Measurements from ENCODE around the gene CDH13. TPM values are rescaled to one million over a fixed set of nuclear protein-coding genes. Genes with fewer than 3 reads are reported as not detected.

CDH13 gene
- total RNA-seq, 1 donor from 2014 or later = 20.9 TPM

- Histone ChIP-seq H3K36me3 (ENCODE audit: control insufficient read depth in 3 of 3, insufficient read depth in 3 of 3, low read length in 3 of 3) (no peaks in the 10 kb centered on the region), H3K4me3 (ENCODE audit: low read length in 3 of 3) (no peak overlapping the region), H3K4me1 (ENCODE audit: control insufficient read depth in 3 of 3, insufficient read depth in 3 of 3, low read length in 3 of 3) (no peaks in the 10 kb centered on the region), H3K27ac (ENCODE audit: low read depth, low read length) (no peak overlapping the region), H3K27me3 (ENCODE audit: control insufficient read depth in 3 of 3, insufficient read depth in 3 of 3, low read length in 3 of 3) (no peaks in the 10 kb centered on the region), H3K9me3 (ENCODE audit: control insufficient read depth in 3 of 3, low read length in 3 of 3) (no peaks in the 10 kb centered on the region), H3K9ac (ENCODE audit: low read depth in 1 of 3, low read length in 3 of 3) (no peak overlapping the region)
Measured at GRCh38 chr16:83185902-83186301, 559.1 kb downstream of the CDH13 start.

GRCh38 chr16:83187405-83187804 is 560.6 kb downstream of the CDH13 start:
- Histone ChIP-seq H3K4me3 (ENCODE audit: low read length in 3 of 3) (no peak overlapping the region), H3K27me3 (ENCODE audit: control insufficient read depth in 3 of 3, insufficient read depth in 3 of 3, low read length in 3 of 3) (no peaks in the 10 kb centered on the region), H3K9ac (ENCODE audit: low read depth in 1 of 3, low read length in 3 of 3) (no peak overlapping the region), H3K27ac (ENCODE audit: low read depth, low read length) (no peak overlapping the region), H3K9me3 (ENCODE audit: control insufficient read depth in 3 of 3, low read length in 3 of 3) (no peaks in the 10 kb centered on the region), H3K4me1 (ENCODE audit: control insufficient read depth in 3 of 3, insufficient read depth in 3 of 3, low read length in 3 of 3) (no peaks in the 10 kb centered on the region), H3K36me3 (ENCODE audit: control insufficient read depth in 3 of 3, insufficient read depth in 3 of 3, low read length in 3 of 3) (no peaks in the 10 kb centered on the region)

- Histone ChIP-seq H3K4me1 (ENCODE audit: control insufficient read depth in 3 of 3, insufficient read depth in 3 of 3, low read length in 3 of 3) (no peaks in the 10 kb centered on the region), H3K27ac (ENCODE audit: low read depth, low read length) (no peak overlapping the region), H3K4me3 (ENCODE audit: low read length in 3 of 3) (no peak overlapping the region), H3K36me3 (ENCODE audit: control insufficient read depth in 3 of 3, insufficient read depth in 3 of 3, low read length in 3 of 3) (no peaks in the 10 kb centered on the region), H3K27me3 (ENCODE audit: control insufficient read depth in 3 of 3, insufficient read depth in 3 of 3, low read length in 3 of 3) (no peaks in the 10 kb centered on the region), H3K9ac (ENCODE audit: low read depth in 1 of 3, low read length in 3 of 3) (no peak overlapping the region), H3K9me3 (ENCODE audit: control insufficient read depth in 3 of 3, low read length in 3 of 3) (no peaks in the 10 kb centered on the region)
Measured at GRCh38 chr16:83196796-83197195, 570.0 kb downstream of the CDH13 start.

- no peaks in the 10 kb centered on the region for H3K4me1 ChIP-seq (ENCODE audit: control insufficient read depth in 3 of 3, insufficient read depth in 3 of 3, low read length in 3 of 3)
- H3K27ac ChIP-seq (ENCODE audit: low read depth, low read length) = no peak overlapping the region
- H3K4me3 ChIP-seq (ENCODE audit: low read length in 3 of 3) = no peak overlapping the region
- H3K36me3 ChIP-seq (ENCODE audit: control insufficient read depth in 3 of 3, insufficient read depth in 3 of 3, low read length in 3 of 3) = no peaks in the 10 kb centered on the region
- H3K9ac ChIP-seq (ENCODE audit: low read depth in 1 of 3, low read length in 3 of 3) = no peak overlapping the region
- H3K9me3 ChIP-seq (ENCODE audit: control insufficient read depth in 3 of 3, low read length in 3 of 3) = no peaks in the 10 kb centered on the region
- H3K27me3 ChIP-seq (ENCODE audit: control insufficient read depth in 3 of 3, insufficient read depth in 3 of 3, low read length in 3 of 3) = no peaks in the 10 kb centered on the region
Measured at GRCh38 chr16:83197450-83197849, 570.7 kb downstream of the CDH13 start.

- Histone ChIP-seq H3K9ac (ENCODE audit: low read depth in 1 of 3, low read length in 3 of 3) (no peak overlapping the region), H3K4me3 (ENCODE audit: low read length in 3 of 3) (no peak overlapping the region), H3K36me3 (ENCODE audit: control insufficient read depth in 3 of 3, insufficient read depth in 3 of 3, low read length in 3 of 3) (no peaks in the 10 kb centered on the region), H3K9me3 (ENCODE audit: control insufficient read depth in 3 of 3, low read length in 3 of 3) (no peaks in the 10 kb centered on the region), H3K4me1 (ENCODE audit: control insufficient read depth in 3 of 3, insufficient read depth in 3 of 3, low read length in 3 of 3) (no peaks in the 10 kb centered on the region), H3K27me3 (ENCODE audit: control insufficient read depth in 3 of 3, insufficient read depth in 3 of 3, low read length in 3 of 3) (no peaks in the 10 kb centered on the region), H3K27ac (ENCODE audit: low read depth, low read length) (no peak overlapping the region)
Measured at GRCh38 chr16:83198977-83199376, 572.2 kb downstream of the CDH13 start.

- H3K4me1 ChIP-seq (ENCODE audit: control insufficient read depth in 3 of 3, insufficient read depth in 3 of 3, low read length in 3 of 3) = no peaks in the 10 kb centered on the region
- no peak overlapping the region for H3K9ac ChIP-seq (ENCODE audit: low read depth in 1 of 3, low read length in 3 of 3)
- H3K27me3 ChIP-seq (ENCODE audit: control insufficient read depth in 3 of 3, insufficient read depth in 3 of 3, low read length in 3 of 3) = no peaks in the 10 kb centered on the region
- H3K4me3 ChIP-seq (ENCODE audit: low read length in 3 of 3) = no peak overlapping the region
- H3K36me3 ChIP-seq (ENCODE audit: control insufficient read depth in 3 of 3, insufficient read depth in 3 of 3, low read length in 3 of 3) = no peaks in the 10 kb centered on the region
- H3K9me3 ChIP-seq (ENCODE audit: control insufficient read depth in 3 of 3, low read length in 3 of 3) = no peaks in the 10 kb centered on the region
- H3K27ac ChIP-seq (ENCODE audit: low read depth, low read length) = no peak overlapping the region
Measured at GRCh38 chr16:83200005-83200779, 573.4 kb downstream of the CDH13 start.

- H3K4me1 ChIP-seq (ENCODE audit: control insufficient read depth in 3 of 3, insufficient read depth in 3 of 3, low read length in 3 of 3) = no peaks in the 10 kb centered on the region
- no peak overlapping the region for H3K4me3 ChIP-seq (ENCODE audit: low read length in 3 of 3)
- H3K9ac ChIP-seq (ENCODE audit: low read depth in 1 of 3, low read length in 3 of 3) = no peak overlapping the region
- H3K9me3 ChIP-seq (ENCODE audit: control insufficient read depth in 3 of 3, low read length in 3 of 3) = no peaks in the 10 kb centered on the region
- no peaks in the 10 kb centered on the region for H3K36me3 ChIP-seq (ENCODE audit: control insufficient read depth in 3 of 3, insufficient read depth in 3 of 3, low read length in 3 of 3)
- no peaks in the 10 kb centered on the region for H3K27me3 ChIP-seq (ENCODE audit: control insufficient read depth in 3 of 3, insufficient read depth in 3 of 3, low read length in 3 of 3)
- no peak overlapping the region for H3K27ac ChIP-seq (ENCODE audit: low read depth, low read length)
Measured at GRCh38 chr16:83201748-83202147, 575.0 kb downstream of the CDH13 start.

- Histone ChIP-seq H3K27ac (ENCODE audit: low read depth, low read length) (no peak overlapping the region), H3K36me3 (ENCODE audit: control insufficient read depth in 3 of 3, insufficient read depth in 3 of 3, low read length in 3 of 3) (no peaks in the 10 kb centered on the region), H3K4me1 (ENCODE audit: control insufficient read depth in 3 of 3, insufficient read depth in 3 of 3, low read length in 3 of 3) (no peaks in the 10 kb centered on the region), H3K27me3 (ENCODE audit: control insufficient read depth in 3 of 3, insufficient read depth in 3 of 3, low read length in 3 of 3) (no peaks in the 10 kb centered on the region), H3K9me3 (ENCODE audit: control insufficient read depth in 3 of 3, low read length in 3 of 3) (no peaks in the 10 kb centered on the region), H3K4me3 (ENCODE audit: low read length in 3 of 3) (no peak overlapping the region), H3K9ac (ENCODE audit: low read depth in 1 of 3, low read length in 3 of 3) (no peak overlapping the region)
Measured at GRCh38 chr16:83205896-83206295, 579.1 kb downstream of the CDH13 start.

GRCh38 chr16:83206426-83206825 is 579.7 kb downstream of the CDH13 start:
- Histone ChIP-seq H3K27ac (ENCODE audit: low read depth, low read length) (no peak overlapping the region), H3K36me3 (ENCODE audit: control insufficient read depth in 3 of 3, insufficient read depth in 3 of 3, low read length in 3 of 3) (no peaks in the 10 kb centered on the region), H3K27me3 (ENCODE audit: control insufficient read depth in 3 of 3, insufficient read depth in 3 of 3, low read length in 3 of 3) (no peaks in the 10 kb centered on the region), H3K4me1 (ENCODE audit: control insufficient read depth in 3 of 3, insufficient read depth in 3 of 3, low read length in 3 of 3) (no peaks in the 10 kb centered on the region), H3K9ac (ENCODE audit: low read depth in 1 of 3, low read length in 3 of 3) (no peak overlapping the region), H3K9me3 (ENCODE audit: control insufficient read depth in 3 of 3, low read length in 3 of 3) (no peaks in the 10 kb centered on the region), H3K4me3 (ENCODE audit: low read length in 3 of 3) (no peak overlapping the region)

- peaks cover 0 to 2% (median 0%) of the 10 kb centered on the region in 3 donors for H3K9me3 ChIP-seq (ENCODE audit: control insufficient read depth in 3 of 3, low read length in 3 of 3)
Measured at GRCh38 chr16:83211711-83212110, 584.9 kb downstream of the CDH13 start.

More at GRCh38 chr16:83211711-83212110, 584.9 kb downstream of the CDH13 start:
- Histone ChIP-seq H3K36me3 (ENCODE audit: control insufficient read depth in 3 of 3, insufficient read depth in 3 of 3, low read length in 3 of 3) (no peaks in the 10 kb centered on the region), H3K27me3 (ENCODE audit: control insufficient read depth in 3 of 3, insufficient read depth in 3 of 3, low read length in 3 of 3) (no peaks in the 10 kb centered on the region), H3K4me3 (ENCODE audit: low read length in 3 of 3) (no peak overlapping the region), H3K27ac (ENCODE audit: low read depth, low read length) (no peak overlapping the region), H3K4me1 (ENCODE audit: control insufficient read depth in 3 of 3, insufficient read depth in 3 of 3, low read length in 3 of 3) (no peaks in the 10 kb centered on the region), H3K9ac (ENCODE audit: low read depth in 1 of 3, low read length in 3 of 3) (no peak overlapping the region)

Data from skeletal muscle tissue (tissue), 4 donors.